Neuronal stem cell (in vitro differentiated cells): ENCODE data around the gene USP30.
A peak's percentile ranks its signal among the peaks of the same experiment; 100 is the strongest.

Experiments
- DNase-seq: peaks from one replicate; pipeline ENCODE4 v3.0.0-alpha.2; 2013; ENCODE audit warnings: low spot score
- H2AFZ ChIP-seq: one replicate; pipeline ENCODE4 v1.6.1; 2013; ENCODE audit warnings: mild to moderate bottlenecking, low read length, inconsistent platforms
- H2AK5ac ChIP-seq: 2 replicates; pipeline ENCODE4 v1.6.1; 2013; ENCODE audit warnings: low read depth, mild to moderate bottlenecking, inconsistent platforms, low read length, moderate library complexity, mixed read lengths
- H2BK120ac ChIP-seq: 2 replicates; pipeline ENCODE4 v1.6.1; 2013; ENCODE audit warnings: low read depth, mild to moderate bottlenecking, inconsistent platforms, low read length, moderate library complexity, mixed read lengths
- H2BK12ac ChIP-seq: one replicate; pipeline ENCODE4 v1.6.1; 2013; ENCODE audit warnings: low read length, inconsistent platforms
- H2BK15ac ChIP-seq: 2 replicates; pipeline ENCODE4 v1.6.1; 2013; ENCODE audit warnings: mild to moderate bottlenecking, low read length, inconsistent platforms, mixed read lengths
- H2BK5ac ChIP-seq: one replicate; pipeline ENCODE4 v1.6.1; 2013; ENCODE audit warnings: inconsistent platforms, mild to moderate bottlenecking, low read length, moderate library complexity
- H3K14ac ChIP-seq: one replicate; pipeline ENCODE4 v1.6.1; 2013; ENCODE audit warnings: low read length, inconsistent platforms
- H3K18ac ChIP-seq: 2 replicates; pipeline ENCODE4 v1.6.1; 2013; ENCODE audit warnings: low read length, inconsistent platforms
- H3K23ac ChIP-seq: 2 replicates; pipeline ENCODE4 v1.6.1; 2013; ENCODE audit warnings: low read depth, mild to moderate bottlenecking, mixed read lengths, low read length, inconsistent platforms; ENCODE audit not compliant: poor library complexity
- H3K27ac ChIP-seq: replicated peaks from 3 replicates; pipeline ENCODE4 v1.5.1; 2013; ENCODE audit warnings: low read length, inconsistent platforms
- H3K27me3 ChIP-seq, 3 experiments: 2 replicates each; pipeline ENCODE4 v1.6.1; 2013; ENCODE audit warnings: low read length in 3 of 3, mild to moderate bottlenecking in 2 of 3, inconsistent platforms in 1 of 3, low read depth in 1 of 3, mixed read lengths in 1 of 3, moderate library complexity in 1 of 3; ENCODE audit not compliant: control insufficient read depth in 3 of 3, insufficient read depth in 3 of 3
- H3K36me3 ChIP-seq, 2 donors: replicated peaks in 1 of 2; 2 replicates each; pipeline ENCODE4 v1.6.1; 2013; ENCODE audit warnings: low read length in 2 of 2; ENCODE audit not compliant: control insufficient read depth in 2 of 2, insufficient read depth in 2 of 2
- H3K4ac ChIP-seq: 2 replicates; pipeline ENCODE4 v1.6.1; 2013; ENCODE audit warnings: inconsistent platforms, mild to moderate bottlenecking, low read length, moderate library complexity
- H3K4me1 ChIP-seq, 2 donors: 1 replicate in 1 of 2; 2 replicates in 1 of 2; pipeline ENCODE4 v1.6.1; 2013; ENCODE audit warnings: low read length in 2 of 2, low read depth in 1 of 2; ENCODE audit not compliant: control insufficient read depth in 2 of 2, insufficient read depth in 1 of 2
- H3K4me2 ChIP-seq: one replicate; pipeline ENCODE4 v1.6.1; 2013; ENCODE audit warnings: mild to moderate bottlenecking, low read length, inconsistent platforms; ENCODE audit not compliant: insufficient read depth, poor library complexity, severe bottlenecking
- H3K4me3 ChIP-seq, 2 donors: 2 replicates each; pipeline ENCODE4 v1.5.1; 2013; ENCODE audit warnings: low read length in 2 of 2, mild to moderate bottlenecking in 2 of 2, inconsistent platforms in 1 of 2, moderate library complexity in 1 of 2
- H3K79me1 ChIP-seq: one replicate; pipeline ENCODE4 v1.6.1; 2013; ENCODE audit warnings: low read depth, mild to moderate bottlenecking, inconsistent platforms, low read length, moderate library complexity
- H3K9ac ChIP-seq: one replicate; pipeline ENCODE4 v1.6.1; 2013; ENCODE audit warnings: mild to moderate bottlenecking, low read depth, low read length, inconsistent platforms; ENCODE audit not compliant: poor library complexity
- H3K9me3 ChIP-seq, 2 donors: replicated peaks in 1 of 2; 2 replicates each; pipeline versions ENCODE3 to v1.6.1; 2013; ENCODE audit warnings: low read length in 2 of 2, mild to moderate bottlenecking in 2 of 2, inconsistent platforms in 1 of 2, low read depth in 1 of 2, mixed read lengths in 1 of 2, moderate library complexity in 1 of 2; ENCODE audit not compliant: control insufficient read depth in 2 of 2, insufficient read depth in 1 of 2
- H4K8ac ChIP-seq: one replicate; pipeline ENCODE4 v1.6.1; 2013; ENCODE audit warnings: low read depth, mild to moderate bottlenecking, inconsistent platforms, low read length, moderate library complexity
- H4K91ac ChIP-seq: one replicate; pipeline ENCODE4 v1.6.1; 2013; ENCODE audit warnings: low read length, low read depth, mild to moderate bottlenecking, inconsistent platforms; ENCODE audit not compliant: poor library complexity
- WGBS, 2 donors: extraction: QIAGEN DNeasy Blood & Tissue Kit; methylation state at CpG; one replicate each; pipeline ENCODE4 v1.1.7; 2013; ENCODE audit warnings: missing lambda C conversion rate in 2 of 2, mixed read lengths in 1 of 2; ENCODE audit not compliant: insufficient read length in 2 of 2, insufficient replicate concordance in 1 of 2; ENCODE audit errors: extremely low coverage in 2 of 2; 5-methylcytosine and 5-hydroxymethylcytosine counted together

USP30 gene

GRCh38 chr12:109120557-109120956 is 68.2 kb downstream of the USP30 start:
- no peak overlapping the region for H3K9ac ChIP-seq
- H3K4me1 ChIP-seq: peaks cover 8 to 9% of the 10 kb centered on the region in 2 donors
- H3K4me3 ChIP-seq: no peak overlapping the region
- no CpG with 5 or more reads among the region's 4 CpGs for WGBS, 2 donors
- H2AFZ ChIP-seq: no peak overlapping the region
- peak overlapping the region; percentile 67 for H3K14ac ChIP-seq
- H2BK12ac ChIP-seq: no peak overlapping the region
- no peak for DNase-seq
- no peak overlapping the region for H3K4ac ChIP-seq
- H2BK5ac ChIP-seq: no peak overlapping the region
- H3K27me3 ChIP-seq: no peaks in the 10 kb centered on the region
- no peak overlapping the region for H2AK5ac ChIP-seq
- H4K8ac ChIP-seq: no peak overlapping the region
- H2BK120ac ChIP-seq: no peak overlapping the region
- H2BK15ac ChIP-seq: no peak overlapping the region
- H3K9me3 ChIP-seq: no peaks in the 10 kb centered on the region
- no peak overlapping the region for H3K27ac ChIP-seq
- H3K18ac ChIP-seq: peak overlapping the region; percentile 33
- no peak overlapping the region for H4K91ac ChIP-seq
- H3K4me2 ChIP-seq: no peak overlapping the region
- no peak overlapping the region for H3K23ac ChIP-seq
- no peaks in the 10 kb centered on the region for H3K79me1 ChIP-seq
- no peaks in the 10 kb centered on the region for H3K36me3 ChIP-seq

GRCh38 chr12:109121346-109121880 is 69.0 kb downstream of the USP30 start:
- Histone ChIP-seq H3K79me1 (peaks cover 2% of the 10 kb centered on the region), H2BK15ac (no peak overlapping the region), H3K9me3 (no peaks in the 10 kb centered on the region), H3K27ac (no peak overlapping the region), H3K4me1 (peaks cover 0 to 1% of the 10 kb centered on the region in 2 donors), H3K36me3 (no peaks in the 10 kb centered on the region), H2BK5ac (no peak overlapping the region), H3K4me2 (no peak overlapping the region), H2BK120ac (no peak overlapping the region), H2BK12ac (no peak overlapping the region), H3K9ac (no peak overlapping the region), H2AK5ac (no peak overlapping the region), H3K23ac (no peak overlapping the region), H4K91ac (no peak overlapping the region), H3K18ac (no peak overlapping the region), H4K8ac (no peak overlapping the region), H3K14ac (no peak overlapping the region), H2AFZ (no peak overlapping the region), H3K4ac (no peak overlapping the region), H3K27me3 (no peaks in the 10 kb centered on the region), H3K4me3 (no peak overlapping the region)
- DNase-seq: no peak
- WGBS, 2 donors: no CpG with 5 or more reads among the region's 3 CpGs

GRCh38 chr12:109124878-109125648 is 72.7 kb downstream of the USP30 start:
- H2AK5ac ChIP-seq: no peak overlapping the region
- H3K36me3 ChIP-seq: no peaks in the 10 kb centered on the region
- no peak overlapping the region for H4K91ac ChIP-seq
- H3K14ac ChIP-seq: no peak overlapping the region
- H3K9ac ChIP-seq: no peak overlapping the region
- no peak overlapping the region for H3K4me2 ChIP-seq
- WGBS, 2 donors: no CpG with 5 or more reads among the region's 12 CpGs
- no peak overlapping the region for H3K27ac ChIP-seq
- no peak overlapping the region for H3K4me3 ChIP-seq
- no peak overlapping the region for H3K23ac ChIP-seq
- no peak overlapping the region for H2BK15ac ChIP-seq
- H4K8ac ChIP-seq: no peak overlapping the region
- H3K79me1 ChIP-seq: peaks cover 2% of the 10 kb centered on the region
- no peak overlapping the region for H2BK5ac ChIP-seq
- H2BK12ac ChIP-seq: no peak overlapping the region
- no peaks in the 10 kb centered on the region for H3K9me3 ChIP-seq
- no peak overlapping the region for H2BK120ac ChIP-seq
- no peak overlapping the region for H3K4ac ChIP-seq
- H3K18ac ChIP-seq: no peak overlapping the region
- H3K4me1 ChIP-seq: peaks cover 0 to 1% of the 10 kb centered on the region in 2 donors
- H3K27me3 ChIP-seq: peaks cover 0 to 7% (median 0%) of the 10 kb centered on the region in 3 experiments
- DNase-seq: no peak
- H2AFZ ChIP-seq: no peak overlapping the region

GRCh38 chr12:109125791-109126190 is 73.4 kb downstream of the USP30 start:
- H4K91ac ChIP-seq: no peak overlapping the region
- H4K8ac ChIP-seq: no peak overlapping the region
- no peak overlapping the region for H3K18ac ChIP-seq
- no peak overlapping the region for H3K27ac ChIP-seq
- no peak overlapping the region for H2AFZ ChIP-seq
- H3K9me3 ChIP-seq: no peaks in the 10 kb centered on the region
- DNase-seq: no peak
- no peak overlapping the region for H3K23ac ChIP-seq
- no peak overlapping the region for H3K4me3 ChIP-seq
- H3K27me3 ChIP-seq: peaks cover 0 to 14% (median 0%) of the 10 kb centered on the region in 3 experiments
- H2BK120ac ChIP-seq: no peak overlapping the region
- no CpG with 5 or more reads among the region's 7 CpGs for WGBS, 2 donors
- H2BK15ac ChIP-seq: no peak overlapping the region
- no peak overlapping the region for H2AK5ac ChIP-seq
- no peak overlapping the region for H3K4me2 ChIP-seq
- peaks cover 2% of the 10 kb centered on the region for H3K79me1 ChIP-seq
- H3K4ac ChIP-seq: no peak overlapping the region
- no peaks in the 10 kb centered on the region for H3K4me1 ChIP-seq
- H2BK12ac ChIP-seq: no peak overlapping the region
- no peak overlapping the region for H2BK5ac ChIP-seq
- no peaks in the 10 kb centered on the region for H3K36me3 ChIP-seq
- no peak overlapping the region for H3K14ac ChIP-seq
- no peak overlapping the region for H3K9ac ChIP-seq
